Stimulated activated CD4-positive, alpha-beta T cell treated with anti-CD3 and anti-CD28 coated beads, Interleukin-4, amount 100 ng/mL, for 48 hours (primary cell): ENCODE results near the gene FEZF2.

ENCODE experiments used
- DNase-seq, 2 donors: peaks; one replicate each; pipeline ENCODE4 v3.0.0-alpha.2; 2020; ENCODE audit warnings: low read depth in 2 of 2

The FEZF2 gene

DNA sequence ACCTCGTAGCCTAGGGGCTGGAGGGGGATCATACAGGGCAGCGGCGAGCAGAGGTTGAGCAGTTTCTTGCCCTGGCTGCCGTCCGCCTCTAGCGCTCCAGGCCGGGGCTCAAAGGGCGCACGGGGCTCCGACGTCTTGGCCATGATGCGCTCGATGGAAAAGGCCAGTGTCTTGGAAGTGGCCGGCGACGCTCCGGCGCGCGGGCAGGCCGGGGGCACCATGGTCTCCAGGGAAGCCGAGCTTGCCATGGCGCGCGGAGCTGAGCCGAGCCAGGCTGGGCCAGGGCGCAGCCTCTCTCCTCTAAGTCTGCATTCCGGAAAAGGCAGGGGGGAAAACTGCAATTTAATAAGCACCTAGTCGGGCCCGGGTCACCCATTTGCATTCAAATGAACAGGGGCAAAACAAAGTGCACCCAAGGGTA is 719 bp downstream of the FEZF2 start:
- DNase-seq: no peak

DNA sequence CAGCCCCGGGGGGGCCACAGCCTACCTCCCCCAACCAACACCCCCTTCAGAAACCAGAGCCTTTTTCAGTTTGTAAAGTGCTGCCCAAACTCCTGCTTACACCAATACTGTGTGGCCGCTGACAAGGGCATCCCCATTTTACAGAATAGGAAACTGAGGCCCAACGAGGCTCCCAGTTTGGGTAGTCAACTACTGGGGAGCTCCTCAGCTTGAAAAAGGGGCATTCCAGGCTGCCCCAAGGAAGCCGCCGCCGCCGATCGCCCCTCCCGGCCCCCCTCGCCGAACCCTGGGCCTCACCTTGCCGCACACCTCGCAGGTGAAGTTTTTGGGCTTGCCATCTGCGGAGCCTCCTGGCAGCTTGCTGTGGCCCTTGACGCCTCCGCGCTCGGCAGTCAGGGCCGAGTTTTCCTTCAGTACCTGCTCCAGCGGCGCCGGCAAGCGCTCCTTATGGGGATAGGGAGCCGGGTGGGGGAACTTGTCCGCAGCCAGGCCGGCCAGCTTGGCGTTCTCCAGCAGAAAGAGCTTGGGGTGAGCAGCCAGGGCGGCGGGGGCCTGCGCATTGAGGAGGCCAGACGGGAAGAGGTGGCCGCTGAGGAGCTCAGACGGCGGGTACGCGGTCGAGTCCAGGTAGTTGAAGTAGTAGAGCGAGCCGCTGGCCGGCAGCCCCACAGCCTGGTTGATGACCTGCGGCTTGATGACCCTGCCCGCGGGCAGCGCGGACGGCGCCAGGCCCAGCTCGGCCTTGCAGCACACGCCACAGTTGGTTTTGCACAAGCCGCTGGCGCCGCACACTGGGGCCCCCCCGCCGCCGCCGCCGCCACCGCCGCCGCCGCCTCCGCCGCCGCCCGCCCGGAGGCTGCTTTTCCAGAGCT is 1.4 kb downstream of the FEZF2 start:
- DNase-seq: no peak

DNA sequence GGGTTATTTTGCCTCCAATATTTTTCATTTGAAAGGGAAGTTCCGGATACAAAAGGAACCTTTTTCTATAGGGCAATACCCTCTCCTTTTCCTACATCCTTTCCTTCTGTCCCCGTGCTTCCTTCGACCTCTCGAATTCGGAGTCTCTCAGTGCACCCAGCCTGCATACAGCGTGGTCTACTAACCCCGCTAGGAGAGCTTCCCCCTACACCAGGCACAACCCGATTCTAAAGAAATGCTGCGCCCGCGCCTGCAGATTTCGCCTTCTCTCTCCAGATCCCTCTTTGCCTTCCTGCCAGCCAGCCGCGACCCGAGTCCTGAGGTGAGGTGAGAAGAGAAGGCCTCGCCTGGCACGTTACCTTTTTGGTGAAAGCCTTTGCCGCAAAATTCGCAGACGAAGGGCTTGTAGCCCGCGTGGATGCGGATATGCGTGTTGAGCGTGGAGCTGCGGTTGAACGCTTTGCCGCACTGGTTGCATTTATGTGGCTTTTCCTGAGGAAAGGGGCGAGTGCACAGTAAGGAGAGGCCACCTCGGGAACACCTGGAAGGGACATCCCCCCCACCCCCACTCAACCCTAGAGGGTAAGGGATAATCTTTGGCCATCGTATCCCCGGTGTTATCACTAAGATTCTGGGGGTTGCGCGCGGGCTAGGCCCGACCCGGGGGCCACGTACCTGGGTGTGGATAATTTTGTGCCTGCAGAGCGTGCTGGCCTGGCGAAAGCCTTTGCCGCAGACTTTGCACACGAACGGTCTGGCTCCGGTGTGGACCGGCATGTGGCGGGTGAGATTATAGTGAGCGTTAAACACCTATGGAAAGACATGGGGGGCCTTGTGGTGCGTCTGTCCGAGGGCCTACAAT is 2.3 kb downstream of the FEZF2 start:
- no peak for DNase-seq

DNA sequence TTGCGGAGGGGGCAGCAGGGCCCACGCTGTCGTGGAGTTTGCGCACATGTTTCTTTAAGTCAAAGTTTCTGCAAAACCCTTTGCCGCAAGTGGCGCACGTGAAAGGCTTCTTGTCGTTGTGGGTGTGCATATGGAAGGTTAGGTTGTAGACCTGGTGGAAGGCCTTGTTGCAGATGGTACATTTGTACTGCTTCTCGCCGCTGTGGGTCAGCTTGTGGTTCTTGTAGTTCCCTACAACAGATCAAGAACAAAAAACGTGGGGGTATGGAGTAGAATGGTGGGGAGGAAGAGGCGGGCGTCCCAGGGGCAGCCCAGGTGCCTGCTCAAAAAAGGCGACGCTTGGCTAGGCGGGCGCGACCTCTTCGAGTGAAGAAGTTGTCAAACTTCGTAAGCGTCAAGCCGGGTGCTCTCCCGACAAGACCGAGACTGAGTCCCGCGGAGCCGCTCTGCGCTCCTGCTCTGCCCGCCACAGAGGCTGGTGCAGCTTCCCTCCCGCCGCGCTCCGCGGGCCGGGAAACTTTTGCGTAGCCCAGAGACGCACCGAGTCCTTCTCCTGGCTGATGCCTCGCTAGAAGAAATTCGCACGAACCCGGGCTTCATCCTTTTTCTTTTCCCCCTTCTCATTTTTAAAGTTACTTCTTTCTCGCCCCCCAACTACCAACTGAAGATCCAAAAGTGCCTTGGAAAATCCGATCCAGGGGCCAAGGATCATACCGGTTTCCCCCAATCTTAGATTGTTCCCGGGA is 3.1 kb downstream of the FEZF2 start:
- no peak for DNase-seq

DNA sequence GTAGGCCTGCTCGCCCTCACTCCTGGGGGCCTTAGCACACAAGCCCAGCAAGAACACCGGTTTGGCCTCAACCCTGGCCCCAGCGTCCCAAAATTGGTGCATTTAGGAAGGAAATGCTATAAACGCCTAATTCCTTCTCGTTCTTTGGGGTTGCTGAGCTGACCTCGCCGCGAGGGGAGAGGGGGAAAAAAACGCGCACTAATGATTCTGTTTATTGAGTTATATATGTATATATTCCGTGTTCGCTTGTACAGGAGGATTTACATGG is 3.9 kb downstream of the FEZF2 start:
- no peak for DNase-seq

DNA sequence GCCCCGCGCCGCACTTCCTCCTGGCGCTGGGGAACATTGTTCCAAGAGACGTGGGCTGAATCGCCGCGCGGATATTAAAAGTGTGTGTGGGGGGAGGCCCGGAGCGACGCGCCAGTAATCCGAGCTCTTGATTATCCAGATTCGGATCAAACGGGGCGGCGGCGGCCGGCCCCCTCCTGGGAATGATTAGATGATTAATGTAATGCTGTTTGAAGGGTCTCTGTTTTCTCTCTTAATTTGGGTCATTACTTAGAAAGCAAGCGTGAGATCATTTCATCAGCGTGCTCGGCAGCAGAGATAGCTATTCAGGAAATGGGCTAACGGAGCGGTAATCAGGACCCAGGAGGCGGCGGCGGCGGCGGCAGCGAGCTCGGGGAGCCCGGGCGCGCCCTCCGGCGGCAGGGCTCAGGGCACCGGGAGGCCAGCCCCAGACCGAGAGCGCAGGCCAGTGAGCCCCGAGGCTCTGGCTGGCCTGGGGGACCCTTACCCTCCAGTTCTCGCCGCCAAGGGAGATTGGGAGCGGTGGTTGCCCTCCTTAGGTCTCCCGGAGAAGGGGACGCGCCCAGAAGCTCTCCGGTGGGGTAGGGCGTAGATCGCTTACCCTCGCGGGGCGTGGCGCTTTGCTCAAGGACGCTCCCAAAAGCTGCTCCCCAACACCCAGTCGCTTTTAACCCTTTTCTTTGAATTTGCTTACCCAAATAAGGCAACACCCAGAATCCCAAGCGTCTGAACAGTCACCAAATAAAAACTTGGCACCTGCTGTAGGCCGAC is 4.5 kb downstream of the FEZF2 start:
- no peak for DNase-seq

DNA sequence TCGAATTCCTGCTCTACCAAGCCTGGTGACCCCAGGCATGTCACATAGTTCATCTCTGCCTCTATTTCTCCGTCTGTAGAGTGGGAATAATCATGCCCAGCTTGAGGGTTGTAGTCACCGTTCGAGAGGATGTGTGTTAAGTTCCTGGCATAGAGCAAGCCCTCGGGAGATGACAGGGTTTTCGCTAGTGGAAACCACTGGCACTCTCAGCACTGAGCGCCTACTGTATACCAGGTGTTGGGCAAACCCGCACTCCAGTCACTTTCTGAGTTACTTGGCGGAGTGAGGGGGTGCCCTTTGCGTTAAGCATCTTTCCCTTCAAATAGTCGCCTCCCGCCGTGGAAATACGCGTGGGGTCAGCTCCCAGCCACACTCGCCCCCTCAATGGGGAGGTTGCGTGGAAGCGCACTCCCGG is 5.1 kb downstream of the FEZF2 start:
- DNase-seq: no peak

DNA sequence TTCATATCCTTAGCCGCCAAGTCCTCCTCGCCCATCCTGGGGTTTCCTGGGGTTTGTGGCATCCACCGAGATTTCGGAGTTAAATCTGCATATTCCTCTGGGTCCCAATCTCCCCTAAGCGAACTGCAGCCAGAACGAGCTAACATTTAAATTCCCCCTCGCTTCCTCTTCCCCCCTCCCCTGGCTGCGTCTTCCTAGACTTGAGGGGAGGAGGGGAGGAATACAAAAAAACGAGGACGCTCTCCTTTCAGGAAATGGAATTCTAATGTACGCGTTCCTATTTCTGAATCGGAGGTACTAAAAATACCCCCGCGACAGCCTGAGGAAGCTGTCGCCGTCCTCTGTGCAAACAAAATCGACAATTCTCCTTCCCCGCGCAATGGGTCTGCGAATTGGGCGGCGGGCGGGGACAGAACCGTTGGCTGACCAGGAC is 5.6 kb downstream of the FEZF2 start:
- DNase-seq: no peak

DNA sequence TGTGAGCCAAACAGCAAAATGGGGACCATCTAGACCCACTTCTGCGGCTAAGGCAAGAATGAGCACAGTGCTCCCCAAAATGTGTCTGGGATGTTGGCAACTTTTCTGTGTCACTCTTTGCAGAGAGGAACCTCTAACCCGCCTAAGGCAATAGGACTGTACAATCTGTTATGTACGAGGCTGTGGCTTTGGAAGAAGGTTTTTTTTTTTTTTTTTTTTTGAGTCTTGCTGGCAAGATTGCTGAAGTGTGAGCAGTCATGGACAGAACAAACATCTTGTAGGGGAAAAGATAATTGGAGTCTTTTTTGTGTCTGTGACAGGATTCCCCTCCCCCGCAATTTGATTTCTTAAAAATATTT is 7.2 kb downstream of the FEZF2 start:
- no peak for DNase-seq

DNA sequence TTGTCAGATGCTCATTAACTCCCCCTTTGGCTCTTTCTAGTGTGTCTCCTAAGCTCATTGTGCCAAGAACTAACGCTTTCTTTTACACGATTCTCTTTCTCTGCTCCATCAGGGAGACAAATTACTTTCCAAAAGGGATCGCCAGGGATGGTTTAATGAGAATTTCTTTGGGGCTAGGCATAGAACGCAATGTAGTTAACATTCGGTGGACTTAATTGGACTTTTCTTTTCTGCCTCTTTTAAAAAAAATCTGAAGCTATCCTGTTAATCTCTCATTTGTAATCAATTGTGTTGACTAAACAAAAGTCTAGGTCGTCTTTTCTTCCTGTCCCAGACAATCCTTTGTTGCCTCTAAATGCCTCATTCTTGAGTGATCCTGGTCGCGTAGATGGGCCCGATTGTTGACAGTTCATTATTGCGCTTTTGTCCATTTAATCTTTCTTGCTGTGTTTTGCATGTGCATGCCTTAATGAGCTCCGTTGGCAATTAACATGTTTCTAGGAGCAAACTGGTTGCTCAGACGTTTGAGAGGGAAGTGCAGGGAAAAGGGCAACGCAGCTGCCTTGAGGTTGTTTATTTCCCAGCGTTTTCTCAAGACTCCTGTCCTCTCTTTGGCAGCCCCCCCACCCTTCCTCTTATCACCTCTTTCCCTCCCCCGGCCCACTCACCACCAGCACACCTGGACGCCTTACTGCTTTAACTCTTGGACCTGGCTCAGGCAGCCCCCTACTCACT is 7.8 kb downstream of the FEZF2 start:
- no peak for DNase-seq

DNA sequence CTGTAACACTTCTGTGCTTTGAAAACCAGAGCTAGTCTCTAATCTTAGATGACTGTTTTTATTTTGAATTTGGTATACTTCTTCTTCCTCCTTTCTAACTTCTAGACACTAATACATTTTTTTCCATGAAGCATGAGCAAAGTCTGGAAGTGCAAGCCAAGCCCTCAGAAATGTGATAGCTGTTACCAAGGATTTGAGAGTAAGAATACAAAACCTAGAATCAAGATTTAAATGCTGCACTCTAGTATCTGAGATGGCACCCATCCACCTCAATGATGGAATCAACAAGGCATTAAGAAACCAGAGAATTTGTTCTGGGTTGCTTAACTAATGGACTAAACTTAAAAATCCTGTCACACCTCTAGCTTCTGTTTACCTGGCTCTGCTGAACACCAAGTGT is 9.2 kb downstream of the FEZF2 start:
- no peak for DNase-seq

DNA sequence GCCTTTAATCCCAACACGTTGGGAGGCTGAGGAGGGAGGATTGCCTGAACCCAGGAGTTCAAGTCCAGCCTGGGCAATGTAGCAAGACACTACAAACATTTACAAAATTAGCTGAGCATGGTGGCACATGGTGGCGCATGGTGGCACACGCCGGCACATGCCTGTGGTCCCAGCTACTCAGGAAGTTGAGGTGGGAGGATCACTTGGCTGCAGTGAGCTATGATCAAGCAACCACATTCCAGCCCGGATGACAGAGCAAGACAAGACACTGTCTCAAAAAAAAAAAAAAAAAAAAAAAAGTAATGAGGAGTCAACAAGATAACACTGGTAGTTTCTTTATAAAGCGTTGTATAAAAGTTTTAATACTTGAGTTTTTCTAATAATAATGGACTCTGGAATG is 10.1 kb downstream of the FEZF2 start:
- DNase-seq: no peak

DNA sequence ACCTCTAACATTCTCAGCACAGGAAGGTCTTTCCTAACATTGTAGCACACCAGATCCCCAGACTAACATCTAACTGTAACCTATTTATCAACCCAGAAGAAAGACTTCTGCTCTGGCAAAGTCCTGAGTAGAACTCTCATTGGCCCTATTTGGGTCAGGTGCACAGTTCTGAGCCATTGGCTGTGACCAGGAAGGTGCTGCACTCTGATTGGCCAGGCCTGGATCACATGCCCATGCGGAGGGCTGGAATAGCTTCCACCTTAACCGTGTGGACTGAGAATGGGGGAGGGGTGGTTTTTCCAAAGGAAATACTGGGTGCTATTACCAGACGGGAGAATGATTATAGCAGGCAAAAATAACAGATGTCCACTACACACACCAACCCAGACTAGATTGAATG is 11.5 kb downstream of the FEZF2 start:
- no peak for DNase-seq

DNA sequence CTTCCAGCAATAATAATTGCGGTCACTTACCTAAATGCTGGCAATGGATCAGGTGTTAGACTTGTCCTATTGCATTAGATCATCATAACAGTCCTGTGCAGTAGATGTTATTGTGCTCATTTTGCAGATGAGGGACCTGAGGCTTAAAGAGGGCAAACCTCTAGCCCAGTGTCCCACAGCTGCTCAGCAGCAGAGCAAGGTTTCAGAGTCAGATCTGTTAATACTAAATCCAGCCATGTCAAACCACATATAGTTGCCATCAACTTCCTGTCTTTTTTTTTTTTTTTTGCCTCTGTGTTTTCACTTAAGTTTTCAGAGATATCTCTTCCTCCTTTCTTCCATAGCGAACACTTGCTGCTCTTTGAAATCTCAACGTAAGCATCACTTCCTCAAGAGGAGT is 12.1 kb downstream of the FEZF2 start:
- DNase-seq: no peak

DNA sequence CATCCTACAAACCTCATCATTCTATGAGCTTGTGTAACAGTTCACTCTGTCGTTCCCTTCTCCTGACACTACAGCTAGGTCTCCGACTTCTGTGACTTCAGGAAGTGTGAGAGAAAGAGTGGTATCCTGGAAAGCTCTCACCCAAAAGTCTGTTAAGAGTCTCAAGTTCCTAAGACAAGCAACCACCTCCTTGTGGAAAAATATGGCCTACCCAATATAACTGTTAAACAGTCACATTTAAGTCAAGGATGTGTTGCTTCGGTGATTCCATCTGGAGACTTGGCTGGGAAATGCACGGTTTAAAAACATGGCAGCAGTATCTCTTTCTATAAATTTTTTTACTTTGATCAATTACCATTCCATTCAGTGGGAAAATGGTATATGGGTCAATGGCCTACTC is 13.8 kb downstream of the FEZF2 start:
- no peak for DNase-seq

DNA sequence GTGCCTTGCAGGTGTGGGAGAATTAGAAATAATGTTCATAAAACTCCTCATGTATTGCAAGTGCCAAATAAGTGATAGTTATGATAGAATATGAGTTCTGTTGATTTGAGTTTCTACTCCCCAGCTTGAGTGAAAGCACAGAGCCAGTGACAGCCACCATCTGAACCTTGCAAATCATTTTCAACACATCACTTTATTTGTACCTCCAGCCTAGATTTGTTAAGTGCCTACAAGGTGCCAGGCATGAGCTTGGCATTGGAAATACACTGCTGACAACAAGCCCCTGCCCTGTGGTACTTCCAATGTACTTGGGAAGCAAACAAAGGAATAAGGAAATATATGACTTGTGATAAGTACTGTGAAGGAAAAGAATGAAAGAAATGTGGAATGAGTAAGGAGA is 17.0 kb downstream of the FEZF2 start:
- no peak for DNase-seq

DNA sequence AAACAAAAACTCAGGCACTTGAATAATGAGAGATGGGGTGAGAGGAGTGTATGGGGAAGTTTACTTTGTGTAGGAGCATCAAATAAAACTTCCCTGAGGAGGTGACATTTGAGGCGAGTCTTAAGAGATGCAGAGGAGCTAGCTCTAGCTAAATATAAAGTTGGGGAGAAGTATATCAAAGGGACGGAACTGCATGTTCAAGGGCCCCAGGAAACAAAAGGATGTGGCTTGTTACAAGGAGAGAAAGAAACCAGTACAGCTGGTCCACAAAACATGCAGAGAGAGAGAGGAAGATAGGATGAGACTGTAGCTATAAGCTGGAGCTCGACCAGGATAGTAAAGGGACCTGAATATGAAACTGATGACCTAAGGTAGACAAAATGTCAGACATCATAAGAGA is 17.6 kb downstream of the FEZF2 start:
- DNase-seq: no peak

DNA sequence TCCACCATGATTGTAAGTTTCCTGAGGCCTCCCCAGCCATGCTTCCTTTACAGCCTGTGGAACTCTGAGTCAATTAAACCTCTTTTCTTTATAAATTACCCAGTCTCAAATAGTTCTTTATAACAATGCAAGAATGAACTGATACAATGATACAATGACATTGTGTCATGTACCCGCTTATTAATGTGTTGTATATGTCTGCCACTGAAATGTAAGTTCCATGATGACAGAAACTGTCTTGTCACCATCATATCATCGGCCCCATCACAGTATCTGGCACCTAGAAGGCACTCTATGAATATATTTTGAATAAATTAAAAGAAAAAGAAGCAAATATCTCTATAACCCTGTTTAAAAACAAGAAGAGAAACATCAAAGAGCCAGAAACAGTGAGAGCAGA is 29.6 kb downstream of the FEZF2 start:
- DNase-seq: no peak

DNA sequence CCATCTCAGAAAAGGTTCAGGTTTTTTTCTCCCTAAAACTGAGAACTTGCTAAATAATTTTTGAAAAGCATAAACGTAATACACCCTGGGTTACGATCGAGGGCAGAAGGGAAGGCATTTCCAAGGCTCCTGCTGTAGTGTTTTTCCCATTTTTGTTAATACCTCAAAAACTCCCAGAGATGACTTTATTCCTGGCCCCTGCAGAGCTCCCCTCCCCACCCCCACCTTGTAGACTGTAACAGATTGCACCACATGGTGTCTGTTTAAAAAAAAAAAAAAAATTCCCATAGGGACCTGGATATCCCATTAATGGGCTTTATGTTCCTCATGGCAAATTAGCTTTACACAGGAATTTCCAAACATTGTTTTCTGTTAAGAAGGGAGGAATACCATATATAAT is 38.2 kb downstream of the FEZF2 start:
- DNase-seq: no peak

DNA sequence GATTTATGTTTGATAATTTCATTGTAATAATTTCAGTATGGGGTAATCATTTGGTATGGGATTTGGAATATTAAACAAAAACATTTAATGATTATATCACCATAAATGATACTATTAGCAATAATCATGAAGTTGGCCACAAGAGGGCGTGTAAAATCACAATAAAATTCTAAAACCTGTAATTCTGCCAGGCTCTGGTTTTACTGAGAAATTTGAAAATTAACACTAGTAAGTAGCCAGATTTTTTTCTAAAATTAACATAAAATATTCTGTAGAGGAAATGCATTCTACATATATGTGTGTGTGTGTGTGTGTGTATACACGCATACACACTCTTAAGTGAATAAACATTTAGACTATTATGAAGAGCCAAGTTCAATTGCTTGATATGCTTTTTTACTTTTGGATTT is 40.5 kb downstream of the FEZF2 start:
- DNase-seq: no peak

DNA sequence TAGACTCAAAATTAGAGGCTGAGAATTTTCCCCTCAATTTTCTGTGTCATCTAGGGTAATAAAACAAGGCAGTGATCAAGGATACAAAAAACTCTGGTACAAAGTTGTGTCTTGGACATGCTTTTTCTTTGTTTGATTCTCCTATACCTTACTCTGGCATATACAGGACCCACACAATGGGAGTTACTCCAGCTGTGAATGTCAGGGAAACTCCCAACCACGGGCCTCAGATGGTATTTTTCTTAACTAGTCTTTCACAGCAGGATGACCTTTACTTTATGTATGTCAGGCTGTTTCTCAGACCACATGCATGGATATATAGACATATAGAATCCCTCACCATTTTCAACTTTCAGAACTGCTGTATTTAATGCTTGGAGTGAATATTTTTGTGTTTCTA is 41.3 kb downstream of the FEZF2 start:
- no peak for DNase-seq
